GM12864 (cell line): Measurements from ENCODE around the gene WWOX.

Experiments used
- DNase-seq: peaks from one replicate; pipeline ENCODE4 v3.0.0-alpha.2; 2011; ENCODE audit warnings: low read depth
- H3K4me3 ChIP-seq: 2 replicates; pipeline ENCODE4 v1.5.1; 2011; ENCODE audit warnings: mild to moderate bottlenecking, low read depth, low read length, control low read depth
- CTCF ChIP-seq: IDR thresholded peaks from 2 replicates; pipeline ENCODE4 v1.5.1; 2011; ENCODE audit warnings: low read depth, mild to moderate bottlenecking, moderate library complexity, low read length, control low read depth, inconsistent platforms; ENCODE audit errors: missing control alignments

The WWOX gene

GRCh38 chr16:78128913-78129312, 29.5 kb downstream of the WWOX start:
- no peak overlapping the region for H3K4me3 ChIP-seq
- TF ChIP-seq CTCF = no peak
- DNase-seq = no peak

GRCh38 chr16:78129349-78129748, 29.9 kb downstream of the WWOX start:
- no peak for DNase-seq
- no peak overlapping the region for H3K4me3 ChIP-seq
- no peak for TF ChIP-seq CTCF

GRCh38 chr16:78130083-78130608, 30.7 kb downstream of the WWOX start:
- H3K4me3 ChIP-seq = no peak overlapping the region
- DNase-seq = no peak
- TF ChIP-seq CTCF = no peak

- no peak for TF ChIP-seq CTCF
- H3K4me3 ChIP-seq = no peak overlapping the region
- DNase-seq = no peak
Observed at GRCh38 chr16:78130950-78131349, 31.5 kb downstream of the WWOX start.

GRCh38 chr16:78133919-78134318, 34.5 kb downstream of the WWOX start:
- no peak for DNase-seq
- H3K4me3 ChIP-seq = no peak overlapping the region
- TF ChIP-seq CTCF = no peak

- H3K4me3 ChIP-seq = no peak overlapping the region
- DNase-seq = no peak
- TF ChIP-seq CTCF = no peak
Observed at GRCh38 chr16:78134944-78135619, 35.6 kb downstream of the WWOX start.

GRCh38 chr16:78137179-78137578, 37.7 kb downstream of the WWOX start:
- no peak for DNase-seq
- H3K4me3 ChIP-seq = no peak overlapping the region
- TF ChIP-seq CTCF = no peak
